OCI-LY3 (cell line): ENCODE data around the gene KRTAP9-2.
"Not testable (repeated sequence)": the region's sequence is repeated elsewhere in the genome, so short reads cannot be mapped to it uniquely, and the experiment has no call there.

Experiments used
- H2AFZ ChIP-seq: fragments of 200-600, 300-600 bp; shearing (Covaris generic); 2 replicates; pipeline ENCODE4 v1.6.0; 2014; ENCODE audit warnings: antibody characterized with exemption, low read depth, low read length
- H3K27ac ChIP-seq: fragments of 200-600, 300-600 bp; sonication (generic); 2 replicates; pipeline ENCODE4 v1.5.1; 2014; ENCODE audit warnings: mild to moderate bottlenecking, low read length, moderate library complexity, mixed read lengths
- H3K27me3 ChIP-seq: fragments of 200-600, 300-600 bp; sonication (generic); 2 replicates; pipeline ENCODE4 v1.6.1; 2014; ENCODE audit warnings: low read depth, low read length, mixed read lengths
- H3K36me3 ChIP-seq: fragments of 200-600, 300-600 bp; sonication (generic); replicated peaks from 2 replicates; pipeline ENCODE3; 2014; ENCODE audit warnings: low read depth, low read length, mixed read lengths
- H3K4me1 ChIP-seq: fragments of 300-600, 200-600 bp; sonication (generic); 2 replicates; pipeline ENCODE4 v1.6.1; 2014; ENCODE audit warnings: low read length, mixed read lengths
- H3K4me2 ChIP-seq: fragments of 200-600, 300-600 bp; sonication (generic); 2 replicates; pipeline ENCODE4 v1.6.1; 2014; ENCODE audit warnings: low read length, mixed read lengths
- H3K4me3 ChIP-seq: fragments of 300-600, 200-600 bp; sonication (generic); 2 replicates; pipeline ENCODE4 v1.5.1; 2014; ENCODE audit warnings: antibody characterized with exemption, mild to moderate bottlenecking, low read length, moderate library complexity
- H3K79me2 ChIP-seq: fragments of 300-600, 200-600 bp; shearing (Covaris generic); 2 replicates; pipeline ENCODE4 v1.6.1; 2014; ENCODE audit warnings: mild to moderate bottlenecking, low read length, mixed read lengths
- H3K9ac ChIP-seq: fragments of 300-600, 200-600 bp; shearing (Covaris generic); 2 replicates; pipeline ENCODE4 v1.6.0; 2014; ENCODE audit warnings: mild to moderate bottlenecking, low read length, moderate library complexity
- H3K9me3 ChIP-seq: fragments of 200-600, 300-600 bp; shearing (Covaris generic); 2 replicates; pipeline ENCODE4 v1.6.1; 2014; ENCODE audit warnings: low read length, mixed read lengths; ENCODE audit not compliant: insufficient read depth
- H4K20me1 ChIP-seq: fragments of 200-600, 300-600 bp; sonication (generic); 2 replicates; pipeline ENCODE4 v1.6.1; 2016; ENCODE audit warnings: low read length, mixed read lengths; ENCODE audit not compliant: insufficient read depth
- EZH2phosphoT487 ChIP-seq: fragments of 200-600 bp; shearing (Covaris generic); IDR thresholded peaks from 2 replicates; pipeline ENCODE4 v1.6.1; 2018; ENCODE audit warnings: antibody characterized with exemption, mixed run types, low read depth
- TF ChIP-seq, protein P1 (sequence below): fragments of 200-600, 300-600 bp; sonication (generic); IDR thresholded peaks from 2 replicates; pipeline ENCODE4 v1.5.1; 2014; ENCODE audit warnings: antibody characterized with exemption, low read length, low read depth

The KRTAP9-2 gene

DNA sequence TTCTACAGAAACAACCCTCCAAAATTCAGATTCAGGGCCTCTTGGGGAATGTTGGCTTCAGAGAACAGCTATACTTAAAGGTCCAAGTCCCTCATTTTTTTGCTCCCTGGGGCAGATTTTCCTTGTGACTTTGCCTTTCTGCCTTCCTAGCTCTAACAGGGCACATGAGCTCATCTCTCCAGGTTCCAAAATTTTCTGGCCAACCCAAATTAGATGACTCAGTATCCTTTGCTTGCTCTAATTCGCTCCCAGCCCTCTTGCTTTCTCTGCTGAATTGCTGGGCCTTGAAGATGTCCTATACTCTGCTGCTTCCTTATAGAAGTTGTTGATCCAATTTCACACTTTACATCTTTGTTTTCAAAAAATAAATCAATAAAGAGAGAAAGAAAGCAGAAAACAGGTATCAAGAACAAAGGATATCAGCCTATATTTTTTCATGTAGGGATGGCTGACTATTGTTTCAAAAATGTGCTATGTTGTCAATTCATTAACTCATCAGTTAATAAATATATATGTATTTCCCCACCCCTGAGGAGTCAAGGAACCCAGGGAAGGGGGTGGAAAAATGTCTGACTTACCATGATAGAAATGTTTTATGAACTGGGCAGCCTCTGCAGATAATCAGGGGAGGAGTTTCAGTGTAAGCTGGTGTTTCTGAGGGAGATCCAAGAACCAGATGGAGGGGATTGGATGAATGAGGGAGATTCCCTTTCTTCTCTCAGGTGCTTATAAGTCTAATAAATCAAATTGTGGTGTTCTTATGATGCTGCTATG, 47.4 kb upstream of the KRTAP9-2 start:
- Histone ChIP-seq H3K9ac (no peak overlapping the region), H2AFZ (no peak overlapping the region), H3K4me2 (no peak overlapping the region), H4K20me1 (no peaks in the 10 kb centered on the region), H3K4me1 (peaks cover 22% of the 10 kb centered on the region), H3K27me3 (peaks cover 39% of the 10 kb centered on the region), H3K36me3 (no peaks in the 10 kb centered on the region), H3K9me3 (no peaks in the 10 kb centered on the region), H3K27ac (no peak overlapping the region), H3K4me3 (no peak overlapping the region), H3K79me2 (no peaks in the 10 kb centered on the region)
- no peak for TF ChIP-seq EZH2phosphoT487

DNA sequence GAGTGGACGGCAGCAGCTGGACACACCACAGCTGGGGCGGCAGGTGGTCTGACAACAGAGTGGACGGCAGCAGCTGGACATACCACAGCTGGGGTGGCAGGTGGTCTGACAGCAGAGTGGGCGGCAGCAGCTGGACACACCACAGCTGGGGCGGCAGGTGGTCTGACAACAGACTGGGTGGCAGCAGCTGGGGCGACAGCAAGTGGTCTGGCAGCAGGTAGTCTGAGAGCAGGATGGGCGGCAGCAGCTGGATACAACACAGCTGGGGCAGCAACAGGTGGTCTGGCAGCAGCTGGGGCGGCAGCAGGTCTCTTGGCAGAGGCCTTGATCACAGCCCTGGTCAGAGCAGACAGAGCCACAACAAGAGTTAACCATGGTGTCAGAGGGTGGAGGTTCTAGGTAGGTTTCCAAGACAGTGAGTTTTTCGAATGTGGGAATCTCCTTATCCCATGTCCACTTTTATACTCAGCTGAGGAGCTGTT, 41.9 kb upstream of the KRTAP9-2 start, which contains the start of gene KRTAP4-1:
Gene KRTAP4-1 (minus strand): TSS at position 432 of the 482 bp plus-strand sequence. CDS start 57 bp downstream, at position 375.
- H3K4me2 ChIP-seq = no peak within 1 kb of the TSS
- H3K4me1 ChIP-seq = no peaks in the 10 kb centered on the region
- TF ChIP-seq, protein P1, sequence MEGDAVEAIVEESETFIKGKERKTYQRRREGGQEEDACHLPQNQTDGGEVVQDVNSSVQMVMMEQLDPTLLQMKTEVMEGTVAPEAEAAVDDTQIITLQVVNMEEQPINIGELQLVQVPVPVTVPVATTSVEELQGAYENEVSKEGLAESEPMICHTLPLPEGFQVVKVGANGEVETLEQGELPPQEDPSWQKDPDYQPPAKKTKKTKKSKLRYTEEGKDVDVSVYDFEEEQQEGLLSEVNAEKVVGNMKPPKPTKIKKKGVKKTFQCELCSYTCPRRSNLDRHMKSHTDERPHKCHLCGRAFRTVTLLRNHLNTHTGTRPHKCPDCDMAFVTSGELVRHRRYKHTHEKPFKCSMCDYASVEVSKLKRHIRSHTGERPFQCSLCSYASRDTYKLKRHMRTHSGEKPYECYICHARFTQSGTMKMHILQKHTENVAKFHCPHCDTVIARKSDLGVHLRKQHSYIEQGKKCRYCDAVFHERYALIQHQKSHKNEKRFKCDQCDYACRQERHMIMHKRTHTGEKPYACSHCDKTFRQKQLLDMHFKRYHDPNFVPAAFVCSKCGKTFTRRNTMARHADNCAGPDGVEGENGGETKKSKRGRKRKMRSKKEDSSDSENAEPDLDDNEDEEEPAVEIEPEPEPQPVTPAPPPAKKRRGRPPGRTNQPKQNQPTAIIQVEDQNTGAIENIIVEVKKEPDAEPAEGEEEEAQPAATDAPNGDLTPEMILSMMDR = no peak
- no peak for TF ChIP-seq EZH2phosphoT487
- H3K36me3 ChIP-seq = no peaks in the 10 kb centered on the region
- no peaks in the 10 kb centered on the region for H4K20me1 ChIP-seq
- no peak within 1 kb of the TSS for H2AFZ ChIP-seq
- no peaks in the 10 kb centered on the region for H3K9me3 ChIP-seq
- H3K79me2 ChIP-seq = no peaks in the 10 kb centered on the region
- H3K4me3 ChIP-seq = no peak within 1 kb of the TSS
- no peak within 1 kb of the TSS for H3K27ac ChIP-seq
- H3K9ac ChIP-seq = no peak within 1 kb of the TSS
- H3K27me3 ChIP-seq = peaks cover 11% of the 10 kb centered on the region

DNA sequence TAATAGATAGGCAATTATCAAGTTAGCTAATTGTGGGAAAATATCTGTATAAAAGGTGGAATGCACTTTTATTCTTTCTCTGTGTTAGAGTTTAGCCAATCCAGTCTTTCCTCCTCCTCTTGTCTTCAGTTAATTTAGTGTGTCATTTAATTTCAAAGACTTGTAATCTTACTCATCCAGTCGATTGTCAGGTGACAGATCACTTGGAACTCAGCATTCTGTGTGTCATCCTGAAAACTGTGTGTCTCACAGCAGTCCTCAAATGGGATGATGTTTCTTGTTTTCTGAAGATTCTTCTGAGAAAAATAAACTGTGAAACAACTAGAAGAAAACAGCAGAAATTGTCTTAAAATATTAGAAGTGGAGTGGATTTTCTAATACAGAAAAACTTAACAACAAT, 41.4 kb upstream of the KRTAP9-2 start:
- Histone ChIP-seq H3K79me2 (no peaks in the 10 kb centered on the region), H3K9me3 (no peaks in the 10 kb centered on the region), H3K9ac (no peak overlapping the region), H3K4me1 (no peaks in the 10 kb centered on the region), H3K27me3 (peaks cover 11% of the 10 kb centered on the region), H4K20me1 (no peaks in the 10 kb centered on the region), H2AFZ (no peak overlapping the region), H3K4me3 (no peak overlapping the region), H3K27ac (no peak overlapping the region), H3K4me2 (no peak overlapping the region), H3K36me3 (no peaks in the 10 kb centered on the region)
- TF ChIP-seq, protein P1 = no peak
- no peak for TF ChIP-seq EZH2phosphoT487

DNA sequence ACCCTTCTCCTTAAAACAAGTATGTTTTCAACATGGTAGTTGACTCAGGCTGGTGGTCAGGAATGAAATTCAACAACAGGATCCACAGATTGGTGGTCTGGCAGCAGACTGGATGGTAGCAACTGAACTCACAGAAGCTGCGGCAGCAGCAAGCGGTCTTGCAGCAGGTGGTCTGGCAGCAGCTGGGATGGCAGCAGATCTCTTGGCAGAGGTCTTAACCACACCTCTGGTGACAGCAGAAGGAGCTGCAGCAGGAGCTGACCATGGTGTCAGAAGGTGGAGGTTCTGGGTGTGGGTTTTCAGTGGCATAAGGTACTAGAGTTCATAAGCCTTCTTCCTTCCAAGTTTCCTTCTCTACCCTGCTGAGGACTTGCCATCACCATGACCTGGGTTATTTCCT, 39.6 kb upstream of the KRTAP9-2 start:
- H3K9me3 ChIP-seq = no peaks in the 10 kb centered on the region
- no peak overlapping the region for H3K9ac ChIP-seq
- no peak overlapping the region for H3K4me2 ChIP-seq
- H3K36me3 ChIP-seq = no peaks in the 10 kb centered on the region
- no peak overlapping the region for H3K27ac ChIP-seq
- H3K4me3 ChIP-seq = no peak overlapping the region
- H3K27me3 ChIP-seq = peaks cover 15% of the 10 kb centered on the region
- no peaks in the 10 kb centered on the region for H3K4me1 ChIP-seq
- no peaks in the 10 kb centered on the region for H3K79me2 ChIP-seq
- H4K20me1 ChIP-seq = no peaks in the 10 kb centered on the region
- H2AFZ ChIP-seq = no peak overlapping the region
- TF ChIP-seq, protein P1 = no peak
- TF ChIP-seq EZH2phosphoT487 = no peak

DNA sequence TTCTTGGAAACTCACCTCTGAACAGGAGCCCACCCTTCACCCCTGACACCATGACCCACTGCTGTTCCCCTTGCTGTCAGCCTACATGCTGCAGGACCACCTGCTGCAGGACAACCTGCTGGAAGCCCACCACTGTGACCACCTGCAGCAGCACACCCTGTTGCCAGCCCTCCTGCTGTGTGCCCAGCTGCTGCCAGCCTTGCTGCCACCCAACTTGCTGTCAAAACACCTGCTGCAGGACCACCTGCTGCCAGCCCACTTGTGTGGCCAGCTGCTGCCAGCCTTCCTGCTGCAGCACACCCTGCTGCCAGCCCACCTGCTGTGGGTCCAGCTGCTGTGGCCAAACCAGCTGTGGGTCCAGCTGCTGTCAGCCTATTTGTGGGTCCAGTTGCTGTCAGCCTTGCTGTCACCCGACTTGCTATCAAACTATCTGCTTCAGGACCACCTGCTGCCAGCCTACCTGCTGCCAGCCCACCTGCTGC, 36.6 kb upstream of the KRTAP9-2 start, which contains the start of gene KRTAP9-1:
Gene KRTAP9-1 (plus strand): TSS at position 51 of the 482 bp plus-strand sequence. CDS start 0 bp downstream, at position 51.
- not testable (repeated sequence) for H3K4me2 ChIP-seq, H2AFZ ChIP-seq, H3K27ac ChIP-seq, H3K9me3 ChIP-seq, H3K79me2 ChIP-seq, H3K9ac ChIP-seq, H3K4me3 ChIP-seq, H3K4me1 ChIP-seq, H3K36me3 ChIP-seq, H4K20me1 ChIP-seq
- peaks cover 15% of the 10 kb centered on the region for H3K27me3 ChIP-seq
